CD4-positive, alpha-beta T cell (primary cell): ENCODE measurements around the gene LGI1. TPM values are rescaled to one million over a fixed set of nuclear protein-coding genes. Genes with fewer than 3 reads are reported as not detected.

ENCODE experiments used
- ATAC-seq: fragments of 200-7000 bp; cut with Tn5 transposase; one replicate; pipeline ENCODE4 v1.10.0; 2022; ENCODE audit warnings: mild to moderate bottlenecking; ENCODE audit not compliant: poor library complexity
- CTCF ChIA-PET: fragments of 350-600 bp; sonication (Branson Sonifier 250); formaldehyde crosslinking; loops from one replicate; lab custom pipeline; 2021; ENCODE audit warnings: antibody characterized with exemption, inconsistent platforms; lab: Charles Lee
- POLR2A ChIA-PET: fragments of 350-600 bp; sonication (Branson Sonifier 250); formaldehyde crosslinking; loops from one replicate; lab custom pipeline; 2021; ENCODE audit warnings: antibody characterized with exemption, inconsistent platforms; lab: Charles Lee
- DNase-seq, 14 experiments: peaks; one replicate each; pipeline ENCODE4 v3.0.0-alpha.2; 2013 to 2020; ENCODE audit warnings: mixed read lengths in 2 of 14
- H3K27ac ChIP-seq, 2 donors: one replicate each; pipeline versions ENCODE4 v1.5.1 to v1.7.0; 2013; ENCODE audit warnings: low read length in 2 of 2, low read depth in 1 of 2, mild to moderate bottlenecking in 1 of 2
- H3K27me3 ChIP-seq, 2 experiments: 1 replicate in 1 of 2; 2 replicates in 1 of 2; pipeline versions ENCODE4 v1.6.1 to v1.7.0; 2013; ENCODE audit warnings: low read length in 2 of 2, control low read depth in 1 of 2, mild to moderate bottlenecking in 1 of 2, moderate library complexity in 1 of 2; ENCODE audit not compliant: insufficient read depth in 2 of 2, control insufficient read depth in 1 of 2
- H3K36me3 ChIP-seq: one replicate; pipeline ENCODE4 v1.6.1; 2013; ENCODE audit warnings: low read length, control low read depth; ENCODE audit not compliant: insufficient read depth
- H3K4me1 ChIP-seq: one replicate; pipeline ENCODE4 v1.6.1; 2013; ENCODE audit warnings: low read length, control low read depth; ENCODE audit not compliant: insufficient read depth
- H3K4me3 ChIP-seq: one replicate; pipeline ENCODE4 v1.5.1; 2013; ENCODE audit warnings: mild to moderate bottlenecking, low read length, moderate library complexity
- H3K9me3 ChIP-seq, 2 experiments: 1 replicate in 1 of 2; 2 replicates in 1 of 2; pipeline versions ENCODE4 v1.6.1 to v1.7.0; 2013; ENCODE audit warnings: low read length in 2 of 2, mild to moderate bottlenecking in 2 of 2, control low read depth in 1 of 2, moderate library complexity in 1 of 2; ENCODE audit not compliant: control insufficient read depth in 1 of 2, insufficient read depth in 1 of 2
- H3K27ac Mint-ChIP-seq: one replicate; pipeline ENCODE4 v1.8.0; 2020; ENCODE audit warnings: mixed read lengths
- H3K27me3 Mint-ChIP-seq: one replicate; pipeline ENCODE4 v1.8.0; 2021; ENCODE audit warnings: mixed read lengths
- H3K36me3 Mint-ChIP-seq: one replicate; pipeline ENCODE4 v1.8.0; 2021; ENCODE audit warnings: low read depth, mixed read lengths
- H3K4me1 Mint-ChIP-seq: one replicate; pipeline ENCODE4 v1.8.0; 2021; ENCODE audit warnings: low read depth, mixed read lengths
- H3K4me3 Mint-ChIP-seq: one replicate; pipeline ENCODE4 v1.8.0; 2020; ENCODE audit warnings: mild to moderate bottlenecking, mixed read lengths
- H3K9me3 Mint-ChIP-seq: one replicate; pipeline ENCODE4 v1.8.0; 2020; ENCODE audit warnings: mixed read lengths
- CTCF ChIP-seq: fragments of 200-600 bp; IDR thresholded peaks from one replicate; pipeline ENCODE4 v1.8.0; 2022; ENCODE audit warnings: antibody characterized with exemption, mild to moderate bottlenecking
- intact Hi-C, 2 experiments: fragments of 100-400 bp; cut with DNase I in 1 of 2; cut with micrococcal nuclease in 1 of 2; formaldehyde crosslinking; loops; one replicate each; pipeline versions ENCODE4 v1.15.1 to v1.9.0; 2023 to 2025; cut with DNase I, micrococcal nuclease
- total RNA-seq, 174 experiments: library from RNA in 2 of 174; stranded (reverse) in 2 of 174; gene quantifications; one replicate each; pipeline ENCODE4 v1.2.3 and lab custom pipeline; 2021 to 2026

The LGI1 gene
- total RNA-seq, 2 experiments from 2014 or later, result not detected

- no peak overlapping the region for H3K4me3 Mint-ChIP-seq
- H3K4me3 ChIP-seq, result no peak overlapping the region
- H3K9me3 Mint-ChIP-seq, result no peaks in the 10 kb centered on the region
- intact Hi-C loops, result no loop called here
- H3K4me1 ChIP-seq, result no peaks in the 10 kb centered on the region
- no peaks in the 10 kb centered on the region for H3K9me3 ChIP-seq
- DNase-seq, result no peak
- CTCF ChIA-PET, result no interaction called here
- no peak for TF ChIP-seq CTCF
- no peak for ATAC-seq
- POLR2A ChIA-PET, result no interaction called here
- no peaks in the 10 kb centered on the region for H3K36me3 Mint-ChIP-seq
- H3K27me3 Mint-ChIP-seq, result peaks cover 63% of the 10 kb centered on the region
- no peak overlapping the region for H3K27ac ChIP-seq
- no peaks in the 10 kb centered on the region for H3K4me1 Mint-ChIP-seq
- H3K27ac Mint-ChIP-seq, result no peak overlapping the region
- H3K27me3 ChIP-seq, result peaks cover 7 to 20% of the 10 kb centered on the region in 2 experiments
- no peaks in the 10 kb centered on the region for H3K36me3 ChIP-seq
These were observed 34.6 kb upstream of the LGI1 start for GRCh38 chr10:93723153-93723552.

GRCh38 chr10:93726024-93726423, 31.7 kb upstream of the LGI1 start:
- H3K9me3 Mint-ChIP-seq, result no peaks in the 10 kb centered on the region
- Histone ChIP-seq H3K27ac (no peak overlapping the region), H3K36me3 (no peaks in the 10 kb centered on the region), H3K4me1 (no peaks in the 10 kb centered on the region), H3K4me3 (no peak overlapping the region), H3K9me3 (no peaks in the 10 kb centered on the region), H3K27me3 (peaks cover 16 to 29% of the 10 kb centered on the region in 2 experiments)
- TF ChIP-seq CTCF, result no peak
- ChIA-PET CTCF (no interaction called here), POLR2A (no interaction called here)
- ATAC-seq (no peak), DNase-seq (no peak)
- peaks cover 61% of the 10 kb centered on the region for H3K27me3 Mint-ChIP-seq
- H3K4me1 Mint-ChIP-seq, result no peaks in the 10 kb centered on the region
- intact Hi-C loops, result no loop called here
- H3K36me3 Mint-ChIP-seq, result no peaks in the 10 kb centered on the region
- no peak overlapping the region for H3K27ac Mint-ChIP-seq
- no peak overlapping the region for H3K4me3 Mint-ChIP-seq

GRCh38 chr10:93741367-93741766, 16.4 kb upstream of the LGI1 start:
- H3K27me3 Mint-ChIP-seq, result peaks cover 17% of the 10 kb centered on the region
- no peak overlapping the region for H3K4me3 Mint-ChIP-seq
- no peak overlapping the region for H3K27ac Mint-ChIP-seq
- no peak for TF ChIP-seq CTCF
- Histone ChIP-seq H3K36me3 (no peaks in the 10 kb centered on the region), H3K4me1 (no peaks in the 10 kb centered on the region), H3K4me3 (no peak overlapping the region), H3K27ac (no peak overlapping the region), H3K9me3 (no peaks in the 10 kb centered on the region), H3K27me3 (peaks cover 3 to 8% of the 10 kb centered on the region in 2 experiments)
- no peaks in the 10 kb centered on the region for H3K4me1 Mint-ChIP-seq
- ATAC-seq, result no peak
- POLR2A ChIA-PET, result no interaction called here
- intact Hi-C loops, result loop anchor here in 1 of 2 experiments (2.0 kb wide), 1 partner anchor 73 kb away; no protein-coding TSS in a partner anchor
- H3K36me3 Mint-ChIP-seq, result no peaks in the 10 kb centered on the region
- DNase-seq, result no peak
- CTCF ChIA-PET, result no interaction called here
- H3K9me3 Mint-ChIP-seq, result no peaks in the 10 kb centered on the region
